Choroid plexus epithelial cell (primary cell): ENCODE results near the gene RHEB.

Experiments used
- DNase-seq: peaks from one replicate; pipeline ENCODE4 v3.0.0-alpha.2; 2010; ENCODE audit warnings: low read depth
- H3K4me3 ChIP-seq: 2 replicates; pipeline ENCODE4 v1.5.1; 2011; ENCODE audit warnings: low read depth, mild to moderate bottlenecking, control low read depth, low read length, moderate library complexity
- TF ChIP-seq, protein P1 (sequence below): conservative IDR thresholded peaks from 2 replicates; pipeline ENCODE4 v1.5.1; 2011; ENCODE audit warnings: low read depth, mild to moderate bottlenecking, control low read depth, inconsistent platforms, low read length, moderate library complexity

RHEB gene

DNA sequence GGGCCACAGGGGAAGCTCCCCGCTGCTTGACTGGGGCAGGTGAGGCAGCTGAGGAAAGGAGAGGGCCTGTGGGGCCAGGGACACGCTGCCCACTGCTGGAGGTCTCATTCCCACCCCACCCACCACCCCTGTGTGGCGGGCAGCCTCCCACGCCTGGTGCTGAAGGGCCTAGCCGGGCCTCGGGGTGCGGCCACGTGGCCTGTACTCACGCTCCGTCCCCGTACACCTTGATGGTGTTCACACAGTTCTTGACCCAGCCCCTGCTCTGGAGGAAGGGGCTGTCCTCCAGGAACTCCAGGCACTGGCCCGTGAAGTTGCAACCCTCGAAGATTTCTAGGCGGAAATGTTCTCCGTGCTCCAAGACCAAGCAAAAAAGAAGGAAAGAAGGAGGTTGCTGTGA, 83.7 kb downstream of the RHEB start:
- TF ChIP-seq, protein P1, sequence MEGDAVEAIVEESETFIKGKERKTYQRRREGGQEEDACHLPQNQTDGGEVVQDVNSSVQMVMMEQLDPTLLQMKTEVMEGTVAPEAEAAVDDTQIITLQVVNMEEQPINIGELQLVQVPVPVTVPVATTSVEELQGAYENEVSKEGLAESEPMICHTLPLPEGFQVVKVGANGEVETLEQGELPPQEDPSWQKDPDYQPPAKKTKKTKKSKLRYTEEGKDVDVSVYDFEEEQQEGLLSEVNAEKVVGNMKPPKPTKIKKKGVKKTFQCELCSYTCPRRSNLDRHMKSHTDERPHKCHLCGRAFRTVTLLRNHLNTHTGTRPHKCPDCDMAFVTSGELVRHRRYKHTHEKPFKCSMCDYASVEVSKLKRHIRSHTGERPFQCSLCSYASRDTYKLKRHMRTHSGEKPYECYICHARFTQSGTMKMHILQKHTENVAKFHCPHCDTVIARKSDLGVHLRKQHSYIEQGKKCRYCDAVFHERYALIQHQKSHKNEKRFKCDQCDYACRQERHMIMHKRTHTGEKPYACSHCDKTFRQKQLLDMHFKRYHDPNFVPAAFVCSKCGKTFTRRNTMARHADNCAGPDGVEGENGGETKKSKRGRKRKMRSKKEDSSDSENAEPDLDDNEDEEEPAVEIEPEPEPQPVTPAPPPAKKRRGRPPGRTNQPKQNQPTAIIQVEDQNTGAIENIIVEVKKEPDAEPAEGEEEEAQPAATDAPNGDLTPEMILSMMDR = no peak
- no peak for DNase-seq
- H3K4me3 ChIP-seq = no peak overlapping the region

DNA sequence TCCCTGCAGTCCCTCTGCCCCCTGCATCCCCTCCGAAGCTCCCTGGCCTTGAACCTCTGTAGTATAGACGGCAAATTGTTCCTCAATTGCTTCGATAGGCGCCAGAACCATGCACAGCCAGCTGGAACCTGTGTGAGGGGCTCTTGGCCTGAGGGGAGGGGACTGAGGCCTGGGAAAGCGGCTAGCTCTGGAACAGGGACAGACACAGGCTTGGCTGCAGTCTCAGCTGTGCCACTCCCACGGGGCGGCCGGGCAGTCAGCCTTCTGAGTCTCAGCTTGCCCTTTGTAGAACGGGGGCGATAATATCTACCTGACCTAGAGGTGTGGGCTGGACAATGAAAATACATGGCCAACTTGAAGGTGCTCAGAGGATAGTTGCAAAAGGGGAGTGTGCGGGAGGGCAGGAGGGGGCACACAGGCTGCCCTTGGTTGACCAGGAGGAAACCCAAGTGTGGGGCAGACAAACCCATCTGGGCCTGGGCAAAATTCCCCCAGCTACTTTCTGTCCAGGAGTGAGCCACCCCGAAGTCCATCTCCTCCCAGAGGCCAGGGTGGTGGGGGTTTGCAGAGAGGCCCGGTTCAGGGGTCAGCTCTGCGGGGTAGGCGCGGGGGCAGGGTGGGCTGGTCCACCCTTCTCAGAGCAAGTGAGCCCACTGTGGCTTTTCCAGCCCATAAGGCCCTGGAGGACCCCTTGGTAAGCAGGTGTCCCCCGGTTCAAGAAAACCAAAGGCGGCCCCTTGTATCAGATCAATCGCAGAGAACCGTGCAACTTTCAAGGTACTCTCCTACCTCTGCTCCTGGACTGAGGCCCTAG, 84.4 kb downstream of the RHEB start:
- DNase-seq = no peak
- TF ChIP-seq, protein P1 = no peak

DNA sequence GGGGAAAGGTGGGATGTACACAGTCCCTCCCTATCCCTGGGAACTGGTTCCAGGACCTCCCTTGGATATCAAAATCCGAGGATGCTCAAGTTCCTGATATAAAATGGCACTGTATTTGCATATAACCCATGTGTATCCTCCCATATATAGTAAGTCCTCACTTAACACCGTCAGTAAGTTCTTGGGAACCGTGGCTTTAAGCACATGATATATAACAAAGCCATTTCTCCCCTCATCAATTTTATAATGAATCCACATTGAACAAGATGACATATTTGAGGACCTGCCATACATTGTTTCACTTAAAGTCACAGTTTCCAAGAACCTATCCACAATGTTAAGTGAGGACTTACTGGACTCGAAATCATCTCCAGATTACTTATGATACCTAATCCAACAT, 85.1 kb downstream of the RHEB start:
- DNase-seq = no peak

More for the DNA sequence above, 84.4 kb downstream of the RHEB start:
- no peak overlapping the region for H3K4me3 ChIP-seq

DNA sequence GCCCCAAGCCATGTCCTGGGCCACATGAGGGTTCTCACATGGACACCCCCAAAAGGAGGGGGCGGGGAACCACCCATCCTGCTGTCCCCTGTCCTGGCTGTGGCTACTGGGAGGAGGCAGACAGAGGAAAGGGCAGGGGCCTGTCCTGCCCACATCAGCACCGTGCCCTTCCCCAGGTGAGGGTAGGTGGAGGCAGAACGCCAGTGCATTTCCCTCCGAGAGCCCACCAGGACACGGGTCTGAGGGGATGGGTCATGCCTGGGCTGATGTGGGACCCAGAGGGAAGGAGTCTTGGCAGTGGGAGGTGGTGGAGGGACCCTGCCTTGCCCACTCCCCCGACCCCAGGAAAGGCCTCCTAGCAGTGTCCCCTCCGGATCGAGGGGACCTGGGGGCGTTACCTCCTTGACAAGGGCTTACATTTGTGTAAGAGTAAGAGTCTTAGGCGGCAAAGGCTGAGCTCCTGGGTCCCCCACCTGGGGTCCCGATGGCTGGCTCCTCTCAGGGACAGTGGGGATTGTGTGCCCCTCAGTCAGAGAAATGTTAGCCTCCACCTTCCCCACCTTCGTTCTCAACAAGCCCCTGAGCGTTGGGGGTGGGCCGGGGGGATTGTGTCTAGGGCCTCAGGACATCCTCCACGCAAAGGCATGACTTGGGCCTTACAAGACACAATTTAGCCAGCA, 85.8 kb downstream of the RHEB start:
- no peak overlapping the region for H3K4me3 ChIP-seq
- TF ChIP-seq, protein P1 = no peak
- DNase-seq = no peak

More for the DNA sequence above, 85.1 kb downstream of the RHEB start:
- TF ChIP-seq, protein P1 = no peak
- no peak overlapping the region for H3K4me3 ChIP-seq

DNA sequence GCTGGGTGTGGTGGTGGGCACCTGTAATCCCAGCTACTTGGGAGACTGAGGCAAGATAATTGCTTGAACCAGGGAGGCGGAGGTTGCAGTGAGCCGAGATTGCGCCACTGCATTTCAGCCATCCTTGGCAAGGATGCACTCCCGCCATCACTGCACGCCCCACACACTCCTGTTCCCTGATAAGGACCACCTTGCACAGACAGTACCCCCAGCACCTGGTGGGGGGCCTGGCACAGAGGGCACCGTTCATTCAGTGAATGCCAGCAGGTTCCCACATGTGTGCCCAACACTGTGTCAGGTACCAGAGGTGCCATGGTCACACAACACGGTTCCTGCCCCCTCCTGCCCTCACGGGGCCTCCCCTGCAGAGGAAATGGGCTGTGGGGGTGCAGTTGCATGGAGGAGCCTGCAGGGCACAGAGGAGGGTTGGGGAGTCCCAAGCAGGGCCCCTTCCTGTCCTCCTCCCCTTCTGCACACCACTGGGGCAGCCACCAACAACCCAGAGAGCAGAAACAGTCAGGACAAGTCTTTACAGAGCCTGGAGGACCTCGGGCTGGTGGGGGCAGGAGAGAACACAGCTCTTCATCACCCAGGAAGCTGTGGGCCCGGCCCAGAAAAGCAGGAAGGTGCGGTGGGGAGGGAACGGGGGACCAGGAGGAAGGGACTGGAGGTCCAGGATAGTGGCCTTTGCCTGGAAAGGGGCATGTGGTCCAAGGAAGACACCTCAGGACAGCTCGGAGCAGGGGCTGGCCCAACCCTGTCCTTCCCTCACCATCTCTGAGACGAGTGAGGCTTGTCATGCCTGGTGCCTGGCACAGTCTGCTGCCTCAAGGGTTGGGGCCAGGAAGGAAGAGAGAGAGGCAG, 86.8 kb downstream of the RHEB start:
- TF ChIP-seq, protein P1 = peak; percentile 38
- no peak for DNase-seq
- no peak overlapping the region for H3K4me3 ChIP-seq

DNA sequence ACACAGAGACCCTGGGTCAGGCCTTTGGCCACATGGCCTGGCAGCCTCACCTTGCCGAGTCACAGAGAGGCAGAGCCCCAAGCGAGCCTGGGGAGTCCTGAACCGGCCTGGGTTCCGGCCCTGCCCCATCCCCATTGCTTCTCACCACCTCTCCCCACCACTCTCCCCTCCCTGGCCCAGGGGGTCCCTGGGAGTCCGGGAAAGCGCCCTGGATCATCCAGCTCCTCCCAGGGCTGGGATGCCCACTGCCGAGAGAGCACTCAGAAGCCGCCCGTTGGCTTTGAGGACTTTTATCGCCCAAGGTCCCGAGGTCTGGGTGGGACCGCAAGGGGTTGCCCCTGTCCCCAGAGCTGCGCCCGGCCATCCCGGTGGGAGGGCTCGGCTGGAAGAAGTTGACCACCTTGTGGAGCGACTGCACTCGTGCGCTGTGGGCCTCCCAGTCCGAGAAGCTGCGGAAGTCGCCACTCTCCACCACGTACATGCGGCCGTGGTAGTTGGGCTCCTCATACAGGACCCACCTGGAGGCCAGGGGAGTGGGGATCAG, 87.9 kb downstream of the RHEB start:
- DNase-seq = no peak
- no peak overlapping the region for H3K4me3 ChIP-seq
- TF ChIP-seq, protein P1 = no peak
